Activated naive CD8-positive, alpha-beta T cell treated with anti-CD3 and anti-CD28 coated beads for 36 hours (primary cell): Measurements from ENCODE around the gene IQGAP1. TPM values are rescaled to one million over a fixed set of nuclear protein-coding genes. Genes with fewer than 3 reads are reported as not detected.
"Not testable (repeated sequence)": the region's sequence is repeated elsewhere in the genome, so short reads cannot be mapped to it uniquely, and the experiment has no call there.

Experiments used
- DNase-seq: peaks from one replicate; pipeline ENCODE4 v3.0.0; 2021
- H3K27ac Mint-ChIP-seq: one replicate; pipeline ENCODE4 v1.8.0; 2022; ENCODE audit warnings: mild to moderate bottlenecking, moderate library complexity, mixed read lengths
- H3K27me3 Mint-ChIP-seq: one replicate; pipeline ENCODE4 v1.8.0; 2022; ENCODE audit warnings: mild to moderate bottlenecking, mixed read lengths
- H3K36me3 Mint-ChIP-seq: one replicate; pipeline ENCODE4 v1.8.0; 2021; ENCODE audit warnings: mild to moderate bottlenecking, mixed read lengths
- H3K4me1 Mint-ChIP-seq: one replicate; pipeline ENCODE4 v1.8.0; 2021; ENCODE audit warnings: mixed read lengths
- H3K4me3 Mint-ChIP-seq: one replicate; pipeline ENCODE4 v1.8.0; 2022; ENCODE audit warnings: mild to moderate bottlenecking, moderate library complexity, mixed read lengths
- H3K9me3 Mint-ChIP-seq: one replicate; pipeline ENCODE4 v1.8.0; 2022; ENCODE audit warnings: mixed read lengths
- total RNA-seq, 2 experiments: library from RNA; stranded (reverse); gene quantifications; one replicate each; pipeline ENCODE4 v1.2.3, GENCODE V29; 2021

Gene IQGAP1
- total RNA-seq, 2 experiments from 2014 or later, result 129 to 133 TPM

DNA sequence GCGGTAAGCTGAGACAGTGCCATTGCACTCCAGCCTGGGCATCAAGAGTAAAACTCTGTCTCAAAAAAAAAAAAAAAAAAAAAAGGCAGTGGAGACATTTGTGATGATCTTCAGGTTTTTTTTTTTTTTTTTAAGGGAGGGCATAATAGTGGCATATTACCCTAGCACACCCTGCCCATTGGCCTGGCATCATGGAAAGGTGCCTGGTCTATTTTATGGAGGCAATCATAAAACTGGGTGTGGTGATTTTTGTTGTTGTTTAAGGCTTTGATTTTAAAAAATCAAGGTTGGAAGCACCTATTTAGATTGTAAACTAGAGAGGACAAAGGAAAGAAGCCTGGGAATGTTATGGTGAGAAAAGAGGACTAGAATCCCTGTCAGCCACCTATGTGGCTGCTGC lies 6.0 kb downstream of the IQGAP1 start:
- H3K36me3 Mint-ChIP-seq, result peaks cover 48% of the 10 kb centered on the region
- H3K4me1 Mint-ChIP-seq, result peaks cover 55% of the 10 kb centered on the region
- H3K27ac Mint-ChIP-seq, result no peak overlapping the region
- no peak overlapping the region for H3K4me3 Mint-ChIP-seq
- H3K27me3 Mint-ChIP-seq, result no peaks in the 10 kb centered on the region
- H3K9me3 Mint-ChIP-seq, result no peaks in the 10 kb centered on the region
- no peak for DNase-seq

DNA sequence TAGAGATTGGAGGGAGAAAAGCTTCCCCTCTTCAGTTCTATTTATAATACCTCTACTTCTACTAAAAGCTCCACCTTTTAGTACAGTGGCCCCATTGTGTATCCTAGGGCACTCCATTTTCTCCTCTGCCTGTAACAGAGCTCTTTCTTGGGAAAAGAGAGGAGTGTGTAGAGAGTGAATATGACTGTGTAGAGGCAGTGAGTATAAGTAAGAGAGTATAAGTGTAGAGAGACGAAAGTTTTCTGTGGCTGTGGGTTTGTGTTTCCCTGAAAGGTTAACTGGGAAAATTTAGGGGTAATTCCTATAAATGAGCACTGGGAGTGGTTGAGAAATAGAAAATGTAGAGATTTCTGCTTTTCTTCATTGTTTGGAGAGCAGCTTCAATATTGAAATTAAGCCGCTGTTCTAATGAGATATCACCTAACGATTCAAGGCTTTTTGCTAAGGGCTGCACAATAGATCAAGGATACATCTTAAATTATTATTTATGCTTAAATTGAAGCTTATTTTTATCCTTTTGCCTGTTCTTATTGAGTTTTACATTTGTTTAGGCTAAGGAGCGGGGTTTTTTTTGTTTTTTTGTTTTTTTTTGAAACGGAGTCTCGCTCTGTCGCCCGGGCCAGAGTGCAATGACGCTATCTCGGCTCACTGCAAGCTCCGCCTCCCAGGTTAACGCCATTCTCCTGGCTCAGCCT lies 6.9 kb downstream of the IQGAP1 start:
- peaks cover 46% of the 10 kb centered on the region for H3K36me3 Mint-ChIP-seq
- no peaks in the 10 kb centered on the region for H3K9me3 Mint-ChIP-seq
- no peak overlapping the region for H3K4me3 Mint-ChIP-seq
- H3K27ac Mint-ChIP-seq, result no peak overlapping the region
- H3K27me3 Mint-ChIP-seq, result no peaks in the 10 kb centered on the region
- H3K4me1 Mint-ChIP-seq, result peaks cover 57% of the 10 kb centered on the region
- no peak for DNase-seq

DNA sequence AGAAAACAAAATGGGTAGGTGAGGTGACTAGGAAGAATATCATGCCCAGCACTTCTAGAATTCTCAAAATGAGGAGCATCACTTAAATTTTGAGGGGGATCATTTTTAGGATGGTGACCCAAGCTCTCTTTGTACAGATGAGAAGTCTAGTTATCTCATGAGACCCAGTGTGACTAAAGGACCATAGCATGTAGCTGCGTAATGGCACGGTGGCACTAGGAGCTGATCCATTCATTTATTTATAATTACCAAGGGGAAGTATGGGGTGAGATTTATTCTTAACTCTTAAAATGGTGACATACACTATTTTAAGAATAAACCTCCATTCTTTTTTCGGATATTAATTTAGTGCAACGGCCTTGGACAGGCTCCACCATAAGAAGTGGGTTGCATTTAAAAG lies 8.3 kb downstream of the IQGAP1 start:
- Mint-ChIP-seq H3K4me3 (no peak overlapping the region), H3K9me3 (no peaks in the 10 kb centered on the region), H3K27me3 (no peaks in the 10 kb centered on the region), H3K4me1 (peaks cover 57% of the 10 kb centered on the region), H3K36me3 (peaks cover 33% of the 10 kb centered on the region), H3K27ac (no peak overlapping the region)
- no peak for DNase-seq

DNA sequence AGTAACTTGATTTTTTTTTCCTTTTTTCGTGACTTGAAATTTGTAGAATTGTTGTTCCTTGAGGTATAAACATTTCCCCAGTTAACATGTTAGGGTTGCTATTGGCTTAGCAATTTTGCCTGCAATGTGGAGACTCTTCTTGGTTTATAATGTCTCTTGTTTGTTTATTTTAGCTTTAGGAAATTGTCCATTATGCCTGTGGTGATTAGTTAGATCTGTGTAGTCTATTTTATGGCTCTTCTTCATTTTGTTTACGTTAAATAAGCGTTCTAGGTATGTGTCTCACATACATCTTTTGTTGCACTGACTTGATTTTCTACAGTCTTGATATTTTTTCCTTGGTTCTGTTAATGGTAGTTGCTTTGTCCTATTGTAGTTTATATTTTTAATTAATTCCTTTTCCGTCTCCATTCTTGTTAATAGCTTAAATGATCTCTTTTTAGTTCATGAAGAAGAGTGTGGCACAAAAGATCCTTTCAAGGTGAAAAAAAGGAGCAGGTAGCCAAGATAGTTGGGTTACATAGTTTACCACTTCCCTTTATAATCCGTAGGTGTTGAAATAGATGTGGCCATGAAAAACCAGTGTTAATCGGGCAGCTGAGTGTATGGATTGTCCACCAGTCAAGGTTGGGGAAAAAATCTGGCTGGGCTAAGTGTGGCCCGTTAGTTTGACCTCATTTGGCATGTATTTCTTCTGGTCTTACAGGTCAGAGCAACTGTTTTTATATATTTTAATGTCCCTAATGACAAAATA lies 12.1 kb downstream of the IQGAP1 start:
- H3K4me1 Mint-ChIP-seq, result peaks cover 64% of the 10 kb centered on the region
- DNase-seq, result no peak
- H3K27me3 Mint-ChIP-seq, result no peaks in the 10 kb centered on the region
- peak overlapping the region; percentile 83 for H3K27ac Mint-ChIP-seq
- peaks cover 31% of the 10 kb centered on the region for H3K36me3 Mint-ChIP-seq
- no peaks in the 10 kb centered on the region for H3K9me3 Mint-ChIP-seq
- H3K4me3 Mint-ChIP-seq, result peak overlapping the region; percentile 62

DNA sequence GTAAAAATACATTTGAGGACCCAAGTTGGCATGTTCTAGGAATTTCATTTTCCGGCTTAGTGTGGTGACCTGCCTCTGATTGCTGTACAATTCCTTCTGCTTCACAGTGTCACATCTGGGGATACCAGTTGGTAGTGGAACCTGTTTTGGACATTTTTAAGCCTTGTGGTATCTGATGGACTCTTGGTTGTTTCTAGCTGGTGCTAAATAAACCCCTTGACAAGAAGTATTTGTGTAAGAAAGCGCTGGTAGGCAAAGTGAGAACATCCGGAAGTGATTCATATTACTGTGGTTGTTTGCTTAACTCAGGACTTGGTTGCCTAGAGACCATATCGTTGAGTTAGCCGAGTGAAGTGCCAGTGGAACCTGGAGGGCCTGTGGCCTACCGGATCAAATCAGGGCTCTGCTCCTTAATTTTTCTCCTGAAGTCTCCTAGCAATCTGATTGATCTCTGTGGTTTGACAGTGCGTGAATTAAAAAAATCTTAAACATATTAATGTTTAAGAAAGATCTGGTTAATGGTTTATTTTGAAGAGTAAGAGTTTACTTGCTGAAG lies 12.8 kb downstream of the IQGAP1 start:
- H3K9me3 Mint-ChIP-seq, result peaks cover under 1% of the 10 kb centered on the region
- peak overlapping the region; percentile 83 for H3K27ac Mint-ChIP-seq
- peaks cover 61% of the 10 kb centered on the region for H3K4me1 Mint-ChIP-seq
- peaks cover 27% of the 10 kb centered on the region for H3K36me3 Mint-ChIP-seq
- DNase-seq, result peak; percentile 57
- H3K27me3 Mint-ChIP-seq, result no peaks in the 10 kb centered on the region
- peak overlapping the region; percentile 62 for H3K4me3 Mint-ChIP-seq

DNA sequence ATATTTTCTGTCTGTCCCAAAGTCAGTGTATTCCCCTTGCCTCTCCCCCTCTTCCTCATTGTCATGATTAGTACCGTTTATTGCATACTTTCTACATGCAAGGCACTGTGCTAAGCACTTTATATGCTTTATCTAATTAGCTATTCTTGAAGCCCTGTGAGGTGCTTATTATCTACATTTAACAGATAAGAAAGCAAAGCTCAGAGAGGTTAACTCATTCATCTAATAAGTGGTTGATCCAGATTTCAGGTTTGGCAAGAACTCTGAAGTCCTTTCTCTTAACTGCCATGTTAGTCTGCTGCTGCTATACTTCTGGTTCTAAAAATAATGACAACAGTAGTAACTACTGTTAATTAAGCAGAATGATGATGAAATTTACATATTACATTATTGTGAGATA lies 13.5 kb downstream of the IQGAP1 start:
- peaks cover 1% of the 10 kb centered on the region for H3K9me3 Mint-ChIP-seq
- peak overlapping the region; percentile 83 for H3K27ac Mint-ChIP-seq
- H3K27me3 Mint-ChIP-seq, result no peaks in the 10 kb centered on the region
- DNase-seq, result no peak
- H3K4me3 Mint-ChIP-seq, result peak overlapping the region; percentile 58
- peaks cover 26% of the 10 kb centered on the region for H3K36me3 Mint-ChIP-seq
- peaks cover 62% of the 10 kb centered on the region for H3K4me1 Mint-ChIP-seq

DNA sequence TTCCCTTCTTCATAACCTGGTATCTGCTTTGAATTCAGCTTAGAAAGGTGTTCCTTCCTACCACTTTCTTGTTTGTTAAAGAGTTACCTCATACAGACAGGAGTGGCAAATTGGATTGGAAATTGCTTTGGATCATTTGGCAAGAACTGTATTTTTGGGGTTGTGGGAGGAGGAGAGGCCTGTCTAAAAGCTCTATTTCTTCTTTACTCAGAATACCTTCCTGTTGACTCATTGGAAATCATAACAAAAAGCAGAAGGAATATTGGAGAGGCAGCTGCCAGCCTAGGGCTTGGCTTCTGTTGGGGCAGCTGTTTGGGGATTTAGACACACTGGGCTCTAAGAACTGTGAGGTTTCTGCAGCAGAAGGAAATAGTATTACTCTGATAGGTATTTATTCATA lies 14.2 kb downstream of the IQGAP1 start:
- Mint-ChIP-seq H3K27ac (peak overlapping the region; percentile 3), H3K4me1 (peaks cover 69% of the 10 kb centered on the region), H3K36me3 (peaks cover 25% of the 10 kb centered on the region), H3K27me3 (no peaks in the 10 kb centered on the region), H3K9me3 (peaks cover 1% of the 10 kb centered on the region), H3K4me3 (no peak overlapping the region)
- no peak for DNase-seq

DNA sequence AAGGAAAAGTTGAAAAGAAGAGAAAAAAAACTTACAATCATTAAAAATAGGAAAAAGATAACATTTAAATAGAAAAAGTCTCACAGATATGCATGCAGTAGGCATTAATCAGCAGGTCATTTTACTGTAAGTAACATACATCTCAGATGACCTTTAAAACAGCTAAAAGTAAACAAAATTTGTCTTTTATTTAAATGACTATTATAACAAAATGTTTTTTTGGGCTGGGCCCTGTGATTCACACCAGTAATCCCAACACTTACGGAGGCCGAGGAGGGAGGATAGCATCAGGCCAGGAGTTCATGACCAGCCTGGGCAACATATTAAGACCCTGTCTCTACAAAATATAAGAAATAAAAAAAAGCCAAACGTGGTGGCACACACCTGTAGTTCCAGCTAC lies 14.7 kb downstream of the IQGAP1 start:
- peaks cover 1% of the 10 kb centered on the region for H3K9me3 Mint-ChIP-seq
- peaks cover 25% of the 10 kb centered on the region for H3K36me3 Mint-ChIP-seq
- DNase-seq, result no peak
- H3K4me1 Mint-ChIP-seq, result peaks cover 73% of the 10 kb centered on the region
- no peaks in the 10 kb centered on the region for H3K27me3 Mint-ChIP-seq
- no peak overlapping the region for H3K4me3 Mint-ChIP-seq
- no peak overlapping the region for H3K27ac Mint-ChIP-seq

DNA sequence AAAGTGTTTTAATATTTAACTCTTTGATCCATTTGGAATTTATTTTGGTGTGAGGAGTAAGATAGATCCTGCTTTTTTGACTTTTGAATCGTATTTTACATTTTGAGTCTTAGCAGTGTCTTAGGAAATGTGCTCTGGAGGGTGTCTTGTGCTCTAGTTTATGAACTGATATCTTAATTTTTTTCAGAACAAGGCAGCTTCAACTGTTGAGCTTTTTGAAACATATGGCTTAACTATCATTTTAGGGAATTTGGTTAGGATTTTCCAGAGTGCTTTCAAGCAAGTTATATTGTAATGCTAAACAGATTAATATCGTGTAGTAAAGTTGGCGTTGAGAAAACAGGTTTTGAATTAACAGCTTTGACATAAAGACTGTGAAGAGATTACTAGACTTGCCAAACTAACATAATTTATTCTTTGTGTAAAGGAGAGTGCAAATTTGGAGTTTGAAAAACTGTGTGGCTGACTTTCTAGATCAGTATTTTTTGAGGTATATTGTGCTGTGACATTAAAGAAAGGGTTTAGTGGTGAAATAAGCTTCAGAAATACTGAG lies 17.1 kb downstream of the IQGAP1 start:
- Mint-ChIP-seq H3K27ac (no peak overlapping the region), H3K27me3 (no peaks in the 10 kb centered on the region), H3K9me3 (peaks cover 5% of the 10 kb centered on the region), H3K36me3 (peaks cover 45% of the 10 kb centered on the region), H3K4me1 (peaks cover 72% of the 10 kb centered on the region), H3K4me3 (no peak overlapping the region)
- no peak for DNase-seq

DNA sequence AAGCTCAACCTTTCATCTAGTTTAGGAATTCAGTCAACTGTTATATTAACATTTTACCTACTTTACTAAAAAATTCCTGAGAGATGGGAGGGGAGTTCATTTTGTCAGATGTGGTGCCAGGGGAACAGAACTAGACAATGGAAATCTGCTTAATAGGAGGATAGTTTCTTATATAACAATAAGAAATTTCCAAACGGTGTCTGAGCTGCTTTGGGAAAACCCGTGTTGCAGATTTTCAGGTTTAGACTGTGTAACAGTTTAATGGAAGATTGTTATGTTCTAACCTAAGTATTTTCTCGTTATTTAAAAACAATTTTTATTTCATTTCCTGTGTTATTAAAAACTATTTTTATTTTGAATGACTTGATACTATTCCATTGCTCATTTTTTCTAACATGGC lies 19.3 kb downstream of the IQGAP1 start:
- Mint-ChIP-seq H3K9me3 (peaks cover 5% of the 10 kb centered on the region), H3K27ac (peak overlapping the region; percentile 79), H3K27me3 (no peaks in the 10 kb centered on the region), H3K4me1 (peaks cover 64% of the 10 kb centered on the region), H3K4me3 (peak overlapping the region; percentile 29), H3K36me3 (peaks cover 52% of the 10 kb centered on the region)
- no peak for DNase-seq

DNA sequence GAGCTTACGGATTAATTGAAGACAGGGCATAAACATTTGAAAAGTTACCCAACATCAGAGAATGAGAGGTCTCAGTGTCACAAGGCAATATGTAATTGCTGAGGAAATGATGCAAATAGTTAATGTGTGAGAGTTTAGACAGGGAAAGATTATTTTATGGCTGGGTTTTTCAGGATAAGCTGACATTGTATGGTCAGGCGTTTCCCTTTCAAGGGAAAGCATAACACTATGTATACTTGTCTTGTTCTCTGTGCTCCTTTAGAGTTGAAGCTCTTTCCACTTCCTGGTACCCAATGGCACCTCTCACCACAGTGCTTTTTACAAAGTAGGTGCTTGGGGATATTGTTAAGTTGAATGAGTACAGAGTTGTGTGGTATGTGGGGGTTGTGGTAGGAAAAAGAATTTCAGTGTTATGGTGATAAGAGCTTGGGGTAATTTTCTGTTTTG lies 19.9 kb downstream of the IQGAP1 start:
- peaks cover 5% of the 10 kb centered on the region for H3K9me3 Mint-ChIP-seq
- H3K36me3 Mint-ChIP-seq, result peaks cover 50% of the 10 kb centered on the region
- H3K4me1 Mint-ChIP-seq, result peaks cover 67% of the 10 kb centered on the region

DNA sequence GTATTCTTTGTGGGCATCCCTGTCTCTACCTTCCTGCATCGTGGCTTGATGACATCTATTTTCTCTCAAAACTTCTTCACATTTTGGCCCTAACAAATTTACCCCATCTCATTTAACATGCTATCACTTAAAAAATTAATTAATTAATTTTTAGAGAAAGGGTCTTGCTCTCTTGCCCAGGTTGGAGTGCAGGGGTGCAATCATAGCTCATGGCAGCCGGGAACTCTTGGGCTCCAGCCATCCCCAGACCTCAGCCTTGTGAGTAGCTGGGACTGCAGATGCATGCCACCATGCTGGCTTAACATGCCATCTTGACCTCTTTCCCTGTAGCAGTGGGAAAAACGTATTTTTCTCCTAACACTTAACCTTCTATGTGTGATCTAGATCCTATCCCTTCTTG lies 20.6 kb downstream of the IQGAP1 start:
- Mint-ChIP-seq H3K4me3 (no peak overlapping the region), H3K36me3 (peaks cover 51% of the 10 kb centered on the region), H3K27ac (peak overlapping the region; percentile 79), H3K27me3 (no peaks in the 10 kb centered on the region), H3K9me3 (peaks cover 5% of the 10 kb centered on the region), H3K4me1 (peaks cover 72% of the 10 kb centered on the region)
- DNase-seq, result no peak

More for the DNA sequence above, 19.9 kb downstream of the IQGAP1 start:
- H3K27ac Mint-ChIP-seq, result peak overlapping the region; percentile 79
- DNase-seq, result peak; percentile 37
- peak overlapping the region; percentile 29 for H3K4me3 Mint-ChIP-seq
- no peaks in the 10 kb centered on the region for H3K27me3 Mint-ChIP-seq

DNA sequence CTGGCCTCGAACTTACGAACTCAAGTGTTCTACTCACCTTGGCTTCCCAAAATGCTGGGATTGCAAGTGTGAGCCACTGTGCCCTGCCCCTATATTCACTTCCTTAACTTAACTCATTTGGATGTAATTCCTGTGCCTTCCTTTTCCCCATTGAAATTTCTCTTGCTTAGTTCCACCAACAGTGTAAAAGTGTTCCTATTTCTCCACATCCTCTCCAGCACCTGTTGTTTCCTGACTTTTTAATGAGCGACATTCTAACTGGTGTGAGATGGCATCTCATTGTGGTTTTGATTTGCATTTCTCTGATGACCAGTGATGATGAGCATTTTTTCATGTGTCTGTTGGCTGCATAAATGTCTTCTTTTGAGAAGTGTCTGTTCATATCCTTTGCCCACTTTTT lies 21.5 kb downstream of the IQGAP1 start:
- DNase-seq, H3K9me3 Mint-ChIP-seq, H3K4me3 Mint-ChIP-seq, H3K27me3 Mint-ChIP-seq, H3K27ac Mint-ChIP-seq: not testable (repeated sequence)
- H3K36me3 Mint-ChIP-seq, result peaks cover 47% of the 10 kb centered on the region
- H3K4me1 Mint-ChIP-seq, result peaks cover 71% of the 10 kb centered on the region

DNA sequence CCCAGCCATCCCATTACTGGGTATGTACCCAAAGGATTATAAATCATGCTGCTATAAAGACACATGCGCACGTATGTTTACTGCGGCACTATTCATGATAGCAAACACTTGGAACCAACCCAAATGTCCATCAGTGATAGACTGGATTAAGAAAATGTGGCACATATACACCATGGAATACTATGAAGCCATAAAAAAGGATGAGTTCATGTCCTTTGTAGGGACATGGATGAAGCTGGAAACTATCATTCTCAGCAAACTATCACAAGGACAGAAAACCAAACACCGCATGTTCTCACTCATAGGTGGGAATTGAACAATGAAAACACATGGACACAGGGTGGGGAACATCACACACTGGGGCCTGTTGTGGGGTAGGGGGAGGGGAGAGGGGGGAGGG lies 22.3 kb downstream of the IQGAP1 start:
- H3K36me3 Mint-ChIP-seq, result peaks cover 46% of the 10 kb centered on the region
- not testable (repeated sequence) for H3K9me3 Mint-ChIP-seq, H3K27me3 Mint-ChIP-seq, H3K4me3 Mint-ChIP-seq, DNase-seq, H3K27ac Mint-ChIP-seq
- H3K4me1 Mint-ChIP-seq, result peaks cover 72% of the 10 kb centered on the region

DNA sequence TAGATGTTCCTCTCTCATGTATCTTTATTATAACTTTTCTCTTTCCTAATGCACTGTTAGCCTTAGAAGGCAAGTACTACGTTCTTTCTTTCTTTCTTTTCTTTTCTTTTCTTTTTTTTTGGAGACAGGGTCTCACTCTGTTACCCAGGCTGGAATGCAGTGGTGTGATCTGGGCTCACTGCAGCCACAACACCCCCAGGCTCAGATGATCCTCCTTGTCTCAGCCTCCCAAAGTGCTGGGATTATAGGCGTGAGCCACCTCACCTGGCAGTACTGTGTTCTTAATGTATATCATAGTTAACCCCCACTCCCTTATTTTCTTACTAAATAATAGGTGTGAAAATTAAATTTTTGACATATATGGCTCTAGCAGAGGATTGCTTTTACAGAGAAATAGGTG lies 23.1 kb downstream of the IQGAP1 start:
- peaks cover 51% of the 10 kb centered on the region for H3K36me3 Mint-ChIP-seq
- no peak overlapping the region for H3K4me3 Mint-ChIP-seq

More for the DNA sequence above, 23.1 kb downstream of the IQGAP1 start:
- DNase-seq, result no peak
- Mint-ChIP-seq H3K27me3 (no peaks in the 10 kb centered on the region), H3K9me3 (peaks cover 3% of the 10 kb centered on the region), H3K4me1 (peaks cover 71% of the 10 kb centered on the region), H3K27ac (no peak overlapping the region)
